K562 (cell line): ENCODE data around the gene EIF5. TPM values are rescaled to one million over a fixed set of nuclear protein-coding genes. Genes with fewer than 3 reads are reported as not detected.

ENCODE experiments used
- CCAR2 ChIP-seq: fragments of 200-400 bp; formaldehyde crosslinking; IDR thresholded peaks from 2 replicates; pipeline ENCODE4 v1.6.1; 2017; ENCODE audit warnings: mild to moderate bottlenecking, low read depth, low read length
- CREB1 ChIP-seq, 2 experiments: sonication (generic) in 1 of 2; formaldehyde crosslinking in 1 of 2; IDR thresholded peaks; 2 replicates each; pipeline versions ENCODE4 v1.6.1 to v1.8.0; 2012 to 2022; ENCODE audit warnings: inconsistent platforms in 1 of 2, mild to moderate bottlenecking in 1 of 2, missing genetic modification reagents in 1 of 2, moderate library complexity in 1 of 2
- KAT8 ChIP-seq: fragments of 450-650 bp; IDR thresholded peaks from 2 replicates; pipeline ENCODE4 v1.6.1; 2016; ENCODE audit warnings: low read depth, mild to moderate bottlenecking
- PHB2 ChIP-seq: fragments of 450-650 bp; IDR thresholded peaks from 2 replicates; pipeline ENCODE4 v1.6.1; 2017; ENCODE audit warnings: low read depth
- SIN3B ChIP-seq: fragments of 450-650 bp; IDR thresholded peaks from 2 replicates; pipeline ENCODE4 v1.6.1; 2017; ENCODE audit warnings: low read depth, mild to moderate bottlenecking, moderate library complexity
- ZNF174 ChIP-seq: fragments of 250-450 bp; sonication (Bioruptor Pico); IDR thresholded peaks from 2 replicates; pipeline ENCODE4 v1.4.0; 2020; ENCODE audit warnings: mild to moderate bottlenecking
- ZNF589 ChIP-seq: fragments of 200-800 bp; sonication (Bioruptor generic); IDR thresholded peaks from 2 replicates; pipeline ENCODE4 v1.6.1; 2016; ENCODE audit warnings: low read depth, missing genetic modification characterization, missing compliant biosample characterization
- ZNF75A ChIP-seq: fragments of 450-650 bp; formaldehyde crosslinking; IDR thresholded peaks from 2 replicates; pipeline ENCODE4 v1.4.0; 2020; ENCODE audit warnings: mild to moderate bottlenecking
- polyA plus RNA-seq, 8 experiments: library from polyadenylated mRNA; depleted of rRNA in 4 of 8; stranded (reverse) in 5 of 8; unstranded in 3 of 8; fragments of >200 nt; fragmentation: Nextera tagmentation in 2 of 8; fragmentation: Illumina TruSeq in 1 of 8; extraction: Ambion mirVana in 2 of 8; extraction: Trizol in 1 of 8; gene quantifications; 2 replicates each; pipeline versions ENCODE4 v1.2.1 to v1.2.3, GENCODE V29; 2011 to 2014; ENCODE audit warnings: inconsistent platforms in 1 of 8, missing spikeins in 1 of 8
- total RNA-seq, 7 experiments: library from RNA; depleted of rRNA in 6 of 7; stranded (reverse); fragments of >200 nt in 6 of 7; fragmentation: Illumina TruSeq in 2 of 7; extraction: Trizol in 2 of 7; gene quantifications; 2 replicates each; pipeline versions ENCODE4 v1.2.1 to v1.2.3, GENCODE V29; 2011 to 2021; ENCODE audit warnings: low replicate concordance in 1 of 7
- TF ChIP-seq, protein P1 (sequence below), 2 experiments: fragments of 450-650 bp; IDR thresholded peaks; 2 replicates each; pipeline ENCODE4 v1.6.1; 2018; ENCODE audit warnings: mild to moderate bottlenecking in 2 of 2, low read depth in 1 of 2; ENCODE audit not compliant: partially characterized antibody in 2 of 2
- TF ChIP-seq, protein P2 (sequence below): fragments of 250-450 bp; sonication (Bioruptor Pico); IDR thresholded peaks from 2 replicates; pipeline ENCODE4 v1.9.0; 2021; ENCODE audit warnings: mild to moderate bottlenecking
- TF ChIP-seq, protein P3 (sequence below): IDR thresholded peaks from 2 replicates; pipeline ENCODE4 v1.6.1; 2011; ENCODE audit warnings: borderline replicate concordance, low read depth, mild to moderate bottlenecking, moderate library complexity, low read length; ENCODE audit not compliant: insufficient read depth, poor library complexity, severe bottlenecking
- TF ChIP-seq, protein P4 (sequence below): fragments of 450-650 bp; IDR thresholded peaks from 2 replicates; pipeline ENCODE4 v1.6.1; 2017; ENCODE audit warnings: antibody characterized with exemption
- TF ChIP-seq, protein P5 (sequence below), 3 experiments: IDR thresholded peaks in 2 of 3; conservative IDR thresholded peaks in 1 of 3; 2 replicates each; pipeline ENCODE4 v1.5.1; 2011 to 2012; ENCODE audit warnings: low read length in 3 of 3, mild to moderate bottlenecking in 3 of 3, control low read depth in 2 of 3, improper control_type of control experiment in 1 of 3, inconsistent platforms in 1 of 3, low read depth in 1 of 3, mixed read lengths in 1 of 3, moderate library complexity in 1 of 3; ENCODE audit not compliant: insufficient read depth in 2 of 3
- TF ChIP-seq, protein P6 (sequence below): fragments of 250-450 bp; sonication (Bioruptor Pico); IDR thresholded peaks from 2 replicates; pipeline ENCODE4 v1.8.0; 2021; ENCODE audit warnings: borderline replicate concordance, mild to moderate bottlenecking, moderate library complexity; ENCODE audit not compliant: poor library complexity, severe bottlenecking
- TF ChIP-seq, protein P7 (sequence below): sonication (generic); formaldehyde crosslinking; IDR thresholded peaks from 2 replicates; pipeline ENCODE4 v1.8.0; 2023; ENCODE audit warnings: mild to moderate bottlenecking, missing genetic modification reagents

Gene EIF5
- total and polyA plus RNA-seq, 9 of the 15 experiments (the other 6 are each of a cell fraction or from before 2014, with no cell fraction given) = 92.7 to 442 (median 190) TPM

DNA sequence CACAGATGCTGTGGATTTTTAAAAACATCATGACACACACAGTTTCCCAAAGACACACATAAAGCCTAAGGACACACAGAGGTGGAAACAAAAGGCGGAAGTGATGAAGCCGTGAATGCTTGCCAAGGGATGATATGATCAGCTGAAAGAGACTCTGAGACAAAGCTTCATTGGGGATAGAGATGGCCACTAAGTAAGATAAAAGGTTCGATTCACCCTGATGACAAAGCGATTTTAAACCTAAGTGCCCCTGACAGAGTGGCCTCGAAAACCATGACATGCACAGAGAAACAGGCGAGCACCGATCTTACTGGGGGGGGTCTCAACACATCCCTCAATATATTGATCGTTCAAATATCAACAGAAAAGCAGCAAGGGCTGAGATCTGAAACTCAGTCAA is 20.3 kb upstream of the EIF5 start (continued):
- TF ChIP-seq, protein P1, sequence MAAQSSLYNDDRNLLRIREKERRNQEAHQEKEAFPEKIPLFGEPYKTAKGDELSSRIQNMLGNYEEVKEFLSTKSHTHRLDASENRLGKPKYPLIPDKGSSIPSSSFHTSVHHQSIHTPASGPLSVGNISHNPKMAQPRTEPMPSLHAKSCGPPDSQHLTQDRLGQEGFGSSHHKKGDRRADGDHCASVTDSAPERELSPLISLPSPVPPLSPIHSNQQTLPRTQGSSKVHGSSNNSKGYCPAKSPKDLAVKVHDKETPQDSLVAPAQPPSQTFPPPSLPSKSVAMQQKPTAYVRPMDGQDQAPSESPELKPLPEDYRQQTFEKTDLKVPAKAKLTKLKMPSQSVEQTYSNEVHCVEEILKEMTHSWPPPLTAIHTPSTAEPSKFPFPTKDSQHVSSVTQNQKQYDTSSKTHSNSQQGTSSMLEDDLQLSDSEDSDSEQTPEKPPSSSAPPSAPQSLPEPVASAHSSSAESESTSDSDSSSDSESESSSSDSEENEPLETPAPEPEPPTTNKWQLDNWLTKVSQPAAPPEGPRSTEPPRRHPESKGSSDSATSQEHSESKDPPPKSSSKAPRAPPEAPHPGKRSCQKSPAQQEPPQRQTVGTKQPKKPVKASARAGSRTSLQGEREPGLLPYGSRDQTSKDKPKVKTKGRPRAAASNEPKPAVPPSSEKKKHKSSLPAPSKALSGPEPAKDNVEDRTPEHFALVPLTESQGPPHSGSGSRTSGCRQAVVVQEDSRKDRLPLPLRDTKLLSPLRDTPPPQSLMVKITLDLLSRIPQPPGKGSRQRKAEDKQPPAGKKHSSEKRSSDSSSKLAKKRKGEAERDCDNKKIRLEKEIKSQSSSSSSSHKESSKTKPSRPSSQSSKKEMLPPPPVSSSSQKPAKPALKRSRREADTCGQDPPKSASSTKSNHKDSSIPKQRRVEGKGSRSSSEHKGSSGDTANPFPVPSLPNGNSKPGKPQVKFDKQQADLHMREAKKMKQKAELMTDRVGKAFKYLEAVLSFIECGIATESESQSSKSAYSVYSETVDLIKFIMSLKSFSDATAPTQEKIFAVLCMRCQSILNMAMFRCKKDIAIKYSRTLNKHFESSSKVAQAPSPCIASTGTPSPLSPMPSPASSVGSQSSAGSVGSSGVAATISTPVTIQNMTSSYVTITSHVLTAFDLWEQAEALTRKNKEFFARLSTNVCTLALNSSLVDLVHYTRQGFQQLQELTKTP (IDR thresholded peaks at IDR 0.05; ENCODE audit: low read depth in 1 of 2, partially characterized antibody in 2 of 2) = no peak
- TF ChIP-seq KAT8 = no peak
- no peak for TF ChIP-seq ZNF589 (CRISPR knock-in tag)
- TF ChIP-seq, protein P2, sequence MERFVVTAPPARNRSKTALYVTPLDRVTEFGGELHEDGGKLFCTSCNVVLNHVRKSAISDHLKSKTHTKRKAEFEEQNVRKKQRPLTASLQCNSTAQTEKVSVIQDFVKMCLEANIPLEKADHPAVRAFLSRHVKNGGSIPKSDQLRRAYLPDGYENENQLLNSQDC (CRISPR knock-in tag) = no peak
- TF ChIP-seq PHB2 = no peak
- TF ChIP-seq, protein P3, sequence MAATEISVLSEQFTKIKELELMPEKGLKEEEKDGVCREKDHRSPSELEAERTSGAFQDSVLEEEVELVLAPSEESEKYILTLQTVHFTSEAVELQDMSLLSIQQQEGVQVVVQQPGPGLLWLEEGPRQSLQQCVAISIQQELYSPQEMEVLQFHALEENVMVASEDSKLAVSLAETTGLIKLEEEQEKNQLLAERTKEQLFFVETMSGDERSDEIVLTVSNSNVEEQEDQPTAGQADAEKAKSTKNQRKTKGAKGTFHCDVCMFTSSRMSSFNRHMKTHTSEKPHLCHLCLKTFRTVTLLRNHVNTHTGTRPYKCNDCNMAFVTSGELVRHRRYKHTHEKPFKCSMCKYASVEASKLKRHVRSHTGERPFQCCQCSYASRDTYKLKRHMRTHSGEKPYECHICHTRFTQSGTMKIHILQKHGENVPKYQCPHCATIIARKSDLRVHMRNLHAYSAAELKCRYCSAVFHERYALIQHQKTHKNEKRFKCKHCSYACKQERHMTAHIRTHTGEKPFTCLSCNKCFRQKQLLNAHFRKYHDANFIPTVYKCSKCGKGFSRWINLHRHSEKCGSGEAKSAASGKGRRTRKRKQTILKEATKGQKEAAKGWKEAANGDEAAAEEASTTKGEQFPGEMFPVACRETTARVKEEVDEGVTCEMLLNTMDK = no peak
- no peak for TF ChIP-seq SIN3B
- TF ChIP-seq CREB1 (IDR thresholded peaks at IDR 0.05) = no peak
- TF ChIP-seq CREB1 (CRISPR knock-in tag; IDR thresholded peaks at IDR 0.05) = no peak
- TF ChIP-seq ZNF174 (CRISPR knock-in tag) = no peak
- TF ChIP-seq, protein P4, sequence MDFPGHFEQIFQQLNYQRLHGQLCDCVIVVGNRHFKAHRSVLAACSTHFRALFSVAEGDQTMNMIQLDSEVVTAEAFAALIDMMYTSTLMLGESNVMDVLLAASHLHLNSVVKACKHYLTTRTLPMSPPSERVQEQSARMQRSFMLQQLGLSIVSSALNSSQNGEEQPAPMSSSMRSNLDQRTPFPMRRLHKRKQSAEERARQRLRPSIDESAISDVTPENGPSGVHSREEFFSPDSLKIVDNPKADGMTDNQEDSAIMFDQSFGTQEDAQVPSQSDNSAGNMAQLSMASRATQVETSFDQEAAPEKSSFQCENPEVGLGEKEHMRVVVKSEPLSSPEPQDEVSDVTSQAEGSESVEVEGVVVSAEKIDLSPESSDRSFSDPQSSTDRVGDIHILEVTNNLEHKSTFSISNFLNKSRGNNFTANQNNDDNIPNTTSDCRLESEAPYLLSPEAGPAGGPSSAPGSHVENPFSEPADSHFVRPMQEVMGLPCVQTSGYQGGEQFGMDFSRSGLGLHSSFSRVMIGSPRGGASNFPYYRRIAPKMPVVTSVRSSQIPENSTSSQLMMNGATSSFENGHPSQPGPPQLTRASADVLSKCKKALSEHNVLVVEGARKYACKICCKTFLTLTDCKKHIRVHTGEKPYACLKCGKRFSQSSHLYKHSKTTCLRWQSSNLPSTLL = no peak
- TF ChIP-seq, protein P5, sequence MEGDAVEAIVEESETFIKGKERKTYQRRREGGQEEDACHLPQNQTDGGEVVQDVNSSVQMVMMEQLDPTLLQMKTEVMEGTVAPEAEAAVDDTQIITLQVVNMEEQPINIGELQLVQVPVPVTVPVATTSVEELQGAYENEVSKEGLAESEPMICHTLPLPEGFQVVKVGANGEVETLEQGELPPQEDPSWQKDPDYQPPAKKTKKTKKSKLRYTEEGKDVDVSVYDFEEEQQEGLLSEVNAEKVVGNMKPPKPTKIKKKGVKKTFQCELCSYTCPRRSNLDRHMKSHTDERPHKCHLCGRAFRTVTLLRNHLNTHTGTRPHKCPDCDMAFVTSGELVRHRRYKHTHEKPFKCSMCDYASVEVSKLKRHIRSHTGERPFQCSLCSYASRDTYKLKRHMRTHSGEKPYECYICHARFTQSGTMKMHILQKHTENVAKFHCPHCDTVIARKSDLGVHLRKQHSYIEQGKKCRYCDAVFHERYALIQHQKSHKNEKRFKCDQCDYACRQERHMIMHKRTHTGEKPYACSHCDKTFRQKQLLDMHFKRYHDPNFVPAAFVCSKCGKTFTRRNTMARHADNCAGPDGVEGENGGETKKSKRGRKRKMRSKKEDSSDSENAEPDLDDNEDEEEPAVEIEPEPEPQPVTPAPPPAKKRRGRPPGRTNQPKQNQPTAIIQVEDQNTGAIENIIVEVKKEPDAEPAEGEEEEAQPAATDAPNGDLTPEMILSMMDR (IDR thresholded peaks at IDR 0.05 in 2 of 3, conservative IDR thresholded peaks at IDR 0.05 in 1 of 3; ENCODE audit: insufficient read depth in 2 of 3, low read depth in 1 of 3, low read length in 3 of 3) = no peak
- TF ChIP-seq, protein P6, sequence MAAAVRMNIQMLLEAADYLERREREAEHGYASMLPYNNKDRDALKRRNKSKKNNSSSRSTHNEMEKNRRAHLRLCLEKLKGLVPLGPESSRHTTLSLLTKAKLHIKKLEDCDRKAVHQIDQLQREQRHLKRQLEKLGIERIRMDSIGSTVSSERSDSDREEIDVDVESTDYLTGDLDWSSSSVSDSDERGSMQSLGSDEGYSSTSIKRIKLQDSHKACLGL = no peak
- TF ChIP-seq ZNF75A (CRISPR knock-in tag) = no peak
- no peak for TF ChIP-seq CCAR2
- TF ChIP-seq, protein P7, sequence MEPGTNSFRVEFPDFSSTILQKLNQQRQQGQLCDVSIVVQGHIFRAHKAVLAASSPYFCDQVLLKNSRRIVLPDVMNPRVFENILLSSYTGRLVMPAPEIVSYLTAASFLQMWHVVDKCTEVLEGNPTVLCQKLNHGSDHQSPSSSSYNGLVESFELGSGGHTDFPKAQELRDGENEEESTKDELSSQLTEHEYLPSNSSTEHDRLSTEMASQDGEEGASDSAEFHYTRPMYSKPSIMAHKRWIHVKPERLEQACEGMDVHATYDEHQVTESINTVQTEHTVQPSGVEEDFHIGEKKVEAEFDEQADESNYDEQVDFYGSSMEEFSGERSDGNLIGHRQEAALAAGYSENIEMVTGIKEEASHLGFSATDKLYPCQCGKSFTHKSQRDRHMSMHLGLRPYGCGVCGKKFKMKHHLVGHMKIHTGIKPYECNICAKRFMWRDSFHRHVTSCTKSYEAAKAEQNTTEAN (CRISPR knock-in tag) = no peak
